SH-SY5Y (cell line): ENCODE results near the gene WDFY3.

Experiments used
- GATA2 ChIP-seq: IDR thresholded peaks from 2 replicates; pipeline ENCODE4 v1.6.1; 2011; ENCODE audit warnings: mild to moderate bottlenecking, low read depth, low read length
- GATA3 ChIP-seq: IDR thresholded peaks from 2 replicates; pipeline ENCODE4 v1.6.1; 2011; ENCODE audit warnings: low read depth, mild to moderate bottlenecking, low read length, moderate library complexity

DNA sequence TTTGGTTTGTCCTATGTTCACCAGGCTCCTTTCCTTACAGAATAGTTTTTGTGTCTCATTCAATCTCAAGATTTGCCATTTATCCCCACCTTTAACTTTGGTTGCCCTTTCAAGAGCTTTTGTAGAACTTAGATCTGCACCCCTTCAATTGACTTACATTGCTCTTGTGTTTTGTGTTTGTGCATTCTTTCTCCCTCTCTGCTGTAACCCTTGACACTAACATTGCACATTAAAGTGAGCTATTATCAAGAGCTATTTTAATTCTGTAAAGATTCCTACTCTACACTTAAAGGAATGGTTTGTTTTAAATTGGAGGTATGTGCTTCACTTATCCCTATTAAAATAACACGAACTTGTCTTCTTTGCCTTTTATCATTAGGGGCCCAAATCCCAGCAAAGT is 318.3 kb downstream of the WDFY3 start:
- TF ChIP-seq GATA2, result no peak
- TF ChIP-seq GATA3, result no peak
